DMS114 treated with DMSO at 0.1 percent for 48 hours (cell line): ENCODE results near the gene DTX4.

ENCODE experiments used
- DNase-seq: peaks from one replicate; lab custom pipeline; 2025; ENCODE audit not compliant: unreplicated experiment; lab: John Stamatoyannopoulos, UW

Gene DTX4

GRCh38 chr11:59189986-59190385 is 18.1 kb downstream of the DTX4 start:
- DNase-seq = no peak

- DNase-seq = no peak
These were observed 19.2 kb downstream of the DTX4 start for GRCh38 chr11:59191095-59191494.

DNA sequence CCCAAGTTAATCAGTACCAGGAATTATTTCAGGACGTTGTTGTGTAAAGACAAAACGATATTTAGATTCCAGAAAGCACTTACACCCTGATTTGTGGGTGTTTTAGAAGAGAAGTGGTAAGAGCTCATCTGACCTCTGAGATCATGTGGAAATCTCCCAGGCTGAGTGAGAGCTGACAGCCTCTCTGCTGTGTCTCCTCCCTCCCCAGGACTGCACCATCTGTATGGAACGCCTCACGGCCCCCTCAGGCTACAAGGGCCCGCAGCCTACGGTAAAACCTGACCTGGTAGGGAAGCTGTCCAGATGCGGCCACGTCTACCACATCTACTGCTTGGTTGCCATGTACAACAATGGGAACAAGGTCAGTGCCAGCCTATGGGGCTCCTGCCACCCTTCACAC is 20.0 kb downstream of the DTX4 start:
- no peak for DNase-seq

DNA sequence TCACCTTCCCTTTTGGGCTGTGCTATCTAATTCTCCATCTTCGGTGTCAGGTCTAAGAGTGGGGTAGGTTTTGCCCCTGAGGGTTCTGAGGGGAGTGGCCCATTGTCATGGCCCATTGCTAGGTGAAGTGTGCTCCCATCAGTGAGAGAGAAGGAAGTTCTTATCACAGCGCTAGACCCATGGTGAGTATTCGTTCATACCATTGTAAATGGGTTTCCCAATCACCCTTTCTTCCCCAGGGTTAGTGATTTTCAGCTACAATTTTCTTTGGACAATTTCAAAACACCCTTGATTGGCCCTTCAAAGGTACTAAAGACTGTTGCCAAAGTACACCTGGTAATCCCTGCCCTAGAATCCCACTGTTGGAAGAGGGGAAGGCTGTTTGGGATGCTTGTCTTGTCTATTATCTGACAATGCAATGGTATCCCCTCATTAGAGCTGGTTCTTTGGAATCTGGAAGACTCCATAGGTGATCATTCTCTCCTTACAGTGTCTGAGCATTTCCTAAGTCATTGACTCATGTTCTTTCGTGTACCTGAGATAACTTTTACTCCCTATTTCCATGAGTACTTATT is 20.6 kb downstream of the DTX4 start:
- DNase-seq = no peak

- no peak for DNase-seq
These were observed 21.7 kb downstream of the DTX4 start for GRCh38 chr11:59193587-59194130.

GRCh38 chr11:59195586-59195985 is 23.7 kb downstream of the DTX4 start:
- DNase-seq = no peak

- DNase-seq = no peak
These were observed 24.8 kb downstream of the DTX4 start for GRCh38 chr11:59196777-59197176.

- DNase-seq = no peak
These were observed 26.1 kb downstream of the DTX4 start for GRCh38 chr11:59197991-59198390.

GRCh38 chr11:59198726-59199125 is 26.8 kb downstream of the DTX4 start:
- DNase-seq = no peak

- no peak for DNase-seq
These were observed 27.9 kb downstream of the DTX4 start for GRCh38 chr11:59199546-59200422.

DNA sequence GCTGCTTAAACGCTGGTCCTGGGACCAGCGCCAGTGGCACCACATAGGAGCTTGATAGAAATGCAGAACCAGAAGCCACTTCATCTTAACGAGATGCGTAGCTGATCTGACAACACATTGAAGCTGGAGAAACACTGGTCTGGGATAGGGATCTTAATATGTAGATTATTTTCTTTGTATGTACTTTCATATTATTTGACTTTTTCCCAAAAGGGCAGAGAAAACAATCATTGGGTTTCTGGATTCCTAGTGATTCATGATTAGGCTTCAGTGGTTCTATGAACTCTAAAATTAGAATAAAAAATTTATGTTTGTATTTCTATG is 28.5 kb downstream of the DTX4 start:
- DNase-seq = no peak

- DNase-seq = no peak
These were observed 29.4 kb downstream of the DTX4 start for GRCh38 chr11:59201353-59201752.

- no peak for DNase-seq
These were observed 32.8 kb downstream of the DTX4 start for GRCh38 chr11:59204746-59205145.

GRCh38 chr11:59205648-59206047 is 33.7 kb downstream of the DTX4 start:
- DNase-seq = no peak

GRCh38 chr11:59206635-59207034 is 34.7 kb downstream of the DTX4 start:
- DNase-seq = no peak

- DNase-seq = peak; percentile 4
These were observed 36.1 kb downstream of the DTX4 start for GRCh38 chr11:59207988-59208451.

DNA sequence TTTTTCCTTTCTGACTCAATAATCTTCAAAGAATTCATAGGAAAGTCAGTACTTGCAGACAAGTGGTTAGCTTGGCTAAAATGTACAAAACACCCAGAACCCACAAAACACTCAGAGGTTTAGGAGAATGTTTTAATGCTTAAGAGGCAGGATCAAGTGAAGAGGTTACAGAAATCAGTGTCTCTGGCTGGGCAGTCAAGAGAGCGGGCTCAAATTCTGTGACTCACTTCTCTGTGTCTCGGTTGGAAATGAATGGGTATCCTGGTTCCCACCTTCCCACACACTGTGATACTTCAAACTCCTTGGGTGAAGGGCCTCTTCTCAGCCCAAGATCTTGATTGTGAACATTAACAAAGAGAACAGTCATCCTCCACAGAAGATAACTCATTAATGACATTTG is 37.0 kb downstream of the DTX4 start:
- DNase-seq = no peak

DNA sequence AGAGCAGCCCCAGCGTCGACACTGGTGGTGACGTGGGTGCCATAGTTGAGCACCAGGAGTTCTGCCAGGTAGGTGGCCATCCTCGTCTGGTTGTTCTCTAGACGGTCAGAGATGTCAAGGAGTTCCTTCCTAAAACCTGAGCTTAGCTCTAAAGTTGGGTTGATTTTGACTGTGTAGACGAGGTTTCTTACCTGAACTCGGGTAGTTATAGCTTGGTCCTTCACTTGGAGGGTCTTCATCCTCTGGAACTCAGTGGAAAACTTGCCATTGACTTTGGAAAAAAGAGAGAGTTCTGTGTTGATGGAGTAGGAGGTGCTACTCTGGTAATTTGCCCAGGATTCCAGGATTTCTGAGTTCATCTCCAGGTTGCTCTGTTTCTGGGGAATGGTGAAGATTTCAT is 40.3 kb downstream of the DTX4 start:
- DNase-seq = no peak

GRCh38 chr11:59212744-59213631 is 41.1 kb downstream of the DTX4 start, which contains the start of gene MPEG1:
Gene MPEG1 (minus strand): TSS chr11:59212927. CDS start chr11:59212865, 62 bp downstream.
- no peak for DNase-seq

- DNase-seq = no peak
These were observed 42.4 kb downstream of the DTX4 start for GRCh38 chr11:59214141-59214893.
